ENCODE data around the gene RNU5B-1. TPM values are rescaled to one million over a fixed set of nuclear protein-coding genes. Genes with fewer than 3 reads are reported as not detected.

The RNU5B-1 gene
- polyA plus RNA-seq, 2 of the 4 experiments (the other 2 are of a cell fraction), result not detected

GRCh38 chr15:65303687-65304380 lies 643 bp upstream of the RNU5B-1 start:
- peaks cover 23% of the 10 kb centered on the region for H3K4me1 ChIP-seq
- WGBS (ENCODE audit: missing lambda C conversion rate), result 2% methylated on average over 24 of the region's 24 CpGs
- DNase-seq (ENCODE audit: low read depth in 1 of 2, low spot score in 1 of 2), result peak in 1 of 2 experiments; percentile 80
- H3K4me3 ChIP-seq, result peak overlapping the region; percentile 56
- ChIA-PET CTCF (interaction anchor here (1.2 to 10.2 kb wide), 6 partner anchors 12 to 115 kb away, joined by 3 to 177 read pairs (median 8); partner anchors contain the start of gene CLPX), POLR2A (interaction anchor here (0.5 to 2.8 kb wide), 23 partner anchors 7 to 307 kb away, joined by 3 to 103 read pairs (median 5); partner anchors contain the start of genes CLPX, IGDCC3, INTS14 and PARP16)
- no peak for FAIRE-seq
- ATAC-seq, result peak; percentile 57
- no peaks in the 10 kb centered on the region for H3K9me3 ChIP-seq
- H3K4me2 ChIP-seq, result peak overlapping the region; percentile 88
- peak overlapping the region; percentile 85 to 91 for H3K27ac ChIP-seq
- 0 out of 2 replicates have a peak, but pooled peaks have one; percentile 53 for TF ChIP-seq FOXS1 (CRISPR knock-in tag; IDR thresholded peaks at IDR 0.05)
- TF ChIP-seq TP53 (CRISPR knock-in tag; IDR thresholded peaks at IDR 0.05), result peak; percentile 76; the same call in 1 of the 2 replicates
- no peak for TF ChIP-seq HOXA7 (CRISPR knock-in tag; IDR thresholded peaks at IDR 0.05)
- TF ChIP-seq ZFP36 (IDR thresholded peaks at IDR 0.05; ENCODE audit: borderline replicate concordance, partially characterized antibody), result no peak
- TF ChIP-seq CHD2 (IDR thresholded peaks at IDR 0.05; ENCODE audit: low read length, partially characterized antibody), result no peak
- TF ChIP-seq PHF8 (IDR thresholded peaks at IDR 0.05; ENCODE audit: borderline replicate concordance, low read depth), result peak; percentile 31
- TF ChIP-seq MAX (IDR thresholded peaks at IDR 0.05), result peak; percentile 99
- no peak for TF ChIP-seq HES2 (IDR thresholded peaks at IDR 0.05)
- TF ChIP-seq, protein P1, sequence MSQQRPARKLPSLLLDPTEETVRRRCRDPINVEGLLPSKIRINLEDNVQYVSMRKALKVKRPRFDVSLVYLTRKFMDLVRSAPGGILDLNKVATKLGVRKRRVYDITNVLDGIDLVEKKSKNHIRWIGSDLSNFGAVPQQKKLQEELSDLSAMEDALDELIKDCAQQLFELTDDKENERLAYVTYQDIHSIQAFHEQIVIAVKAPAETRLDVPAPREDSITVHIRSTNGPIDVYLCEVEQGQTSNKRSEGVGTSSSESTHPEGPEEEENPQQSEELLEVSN (IDR thresholded peaks at IDR 0.05; ENCODE audit: borderline replicate concordance, low read depth), result peak; percentile 99
- no peak for TF ChIP-seq BCL3 (IDR thresholded peaks at IDR 0.05)
- TF ChIP-seq CBX2 (IDR thresholded peaks at IDR 0.05; ENCODE audit: borderline replicate concordance, low read depth), result no peak
- TF ChIP-seq FOSL2 (IDR thresholded peaks at IDR 0.05), result no peak
- no peak for TF ChIP-seq FOSL2 (CRISPR knock-in tag; IDR thresholded peaks at IDR 0.05)
- no peak for TF ChIP-seq RAD21 (conservative IDR thresholded peaks at IDR 0.05 in 1 of 2, IDR thresholded peaks at IDR 0.05 in 1 of 2)
- TF ChIP-seq, protein P2, sequence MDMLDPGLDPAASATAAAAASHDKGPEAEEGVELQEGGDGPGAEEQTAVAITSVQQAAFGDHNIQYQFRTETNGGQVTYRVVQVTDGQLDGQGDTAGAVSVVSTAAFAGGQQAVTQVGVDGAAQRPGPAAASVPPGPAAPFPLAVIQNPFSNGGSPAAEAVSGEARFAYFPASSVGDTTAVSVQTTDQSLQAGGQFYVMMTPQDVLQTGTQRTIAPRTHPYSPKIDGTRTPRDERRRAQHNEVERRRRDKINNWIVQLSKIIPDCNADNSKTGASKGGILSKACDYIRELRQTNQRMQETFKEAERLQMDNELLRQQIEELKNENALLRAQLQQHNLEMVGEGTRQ (IDR thresholded peaks at IDR 0.05), result peak; percentile 20
- TF ChIP-seq SMC3 (IDR thresholded peaks at IDR 0.05), result no peak
- no peak for TF ChIP-seq SREBF2 (IDR thresholded peaks at IDR 0.05)
- TF ChIP-seq ZC3H11A (IDR thresholded peaks at IDR 0.05), result no peak
- no peak for TF ChIP-seq ESRRA (IDR thresholded peaks at IDR 0.05; ENCODE audit: borderline replicate concordance, low read length)
- TF ChIP-seq JUN (IDR thresholded peaks at IDR 0.05), result no peak
- TF ChIP-seq PBX3 (IDR thresholded peaks at IDR 0.05), result no peak
- TF ChIP-seq FOSB (CRISPR knock-in tag; IDR thresholded peaks at IDR 0.05), result no peak; the same call in 1 of the 2 replicates
- 0 out of 2 replicates have a peak, but pooled peaks have one; percentile 27 for TF ChIP-seq RNF2 (IDR thresholded peaks at IDR 0.05; ENCODE audit: borderline replicate concordance, low read depth)
- peak; percentile 78 for TF ChIP-seq MAFK (IDR thresholded peaks at IDR 0.05; ENCODE audit: partially characterized antibody)
- no peak for TF ChIP-seq MYC (IDR thresholded peaks at IDR 0.05; ENCODE audit: borderline replicate concordance, low read length)
- TF ChIP-seq EP300 (IDR thresholded peaks at IDR 0.05), result no peak
- no peak for TF ChIP-seq JUNB (IDR thresholded peaks at IDR 0.05)
- TF ChIP-seq POLR2AphosphoS2 (conservative IDR thresholded peaks at IDR 0.05; ENCODE audit: low read length), result no peak
- peak; percentile 93 for TF ChIP-seq HOXB13 (CRISPR knock-in tag; IDR thresholded peaks at IDR 0.05; ENCODE audit: low read depth)
- no peak for TF ChIP-seq HDAC2 (IDR thresholded peaks at IDR 0.05)
- no peak for TF ChIP-seq REST (IDR thresholded peaks at IDR 0.05)
- TF ChIP-seq HEYL (CRISPR knock-in tag; IDR thresholded peaks at IDR 0.05), result peak; percentile 74; the same call in 1 of the 2 replicates
- TF ChIP-seq GATA3 (IDR thresholded peaks at IDR 0.05; ENCODE audit: borderline replicate concordance), result no peak
- no peak for TF ChIP-seq NFE2L2 (conservative IDR thresholded peaks at IDR 0.05; ENCODE audit: low read length)
